ENCODE results near the gene GRAP2.

GRAP2 gene

GRCh38 chr22:39994041-39994565 lies 93.2 kb downstream of the GRAP2 start:
- DNase-seq (ENCODE audit: low spot score) = no peak

- DNase-seq (ENCODE audit: low spot score) = no peak
These were observed 93.9 kb downstream of the GRAP2 start, which contains the start of gene FAM83F for GRCh38 chr22:39994566-39995392. Gene FAM83F (plus strand): TSS chr22:39994954. CDS start chr22:39995043, 89 bp downstream.

- DNase-seq (ENCODE audit: low spot score) = no peak
These were observed 94.7 kb downstream of the GRAP2 start for GRCh38 chr22:39995393-39996252.

- no peak for DNase-seq (ENCODE audit: low spot score)
These were observed 95.8 kb downstream of the GRAP2 start for GRCh38 chr22:39996732-39997131.

- DNase-seq (ENCODE audit: low spot score) = no peak
These were observed 96.5 kb downstream of the GRAP2 start for GRCh38 chr22:39997421-39997820.

GRCh38 chr22:39997939-39998726 lies 97.2 kb downstream of the GRAP2 start:
- DNase-seq (ENCODE audit: low spot score) = no peak

GRCh38 chr22:39999144-39999757 lies 98.4 kb downstream of the GRAP2 start:
- DNase-seq (ENCODE audit: low spot score) = no peak

- DNase-seq (ENCODE audit: low spot score) = no peak
These were observed 99.3 kb downstream of the GRAP2 start for GRCh38 chr22:40000171-40000570.

- no peak for DNase-seq (ENCODE audit: low spot score)
These were observed 100.2 kb downstream of the GRAP2 start for GRCh38 chr22:40001106-40001505.

- DNase-seq (ENCODE audit: low spot score) = no peak
These were observed 101.1 kb downstream of the GRAP2 start for GRCh38 chr22:40001800-40002577.

GRCh38 chr22:40002935-40003715 lies 102.2 kb downstream of the GRAP2 start:
- no peak for DNase-seq (ENCODE audit: low spot score)

- no peak for DNase-seq (ENCODE audit: low spot score)
These were observed 104.0 kb downstream of the GRAP2 start for GRCh38 chr22:40004836-40005235.

GRCh38 chr22:40006641-40007040 lies 105.8 kb downstream of the GRAP2 start:
- no peak for DNase-seq (ENCODE audit: low spot score)

- no peak for DNase-seq (ENCODE audit: low spot score)
These were observed 107.2 kb downstream of the GRAP2 start for GRCh38 chr22:40007853-40008710.

- DNase-seq (ENCODE audit: low spot score) = no peak
These were observed 107.9 kb downstream of the GRAP2 start for GRCh38 chr22:40008726-40009291.

- no peak for DNase-seq (ENCODE audit: low spot score)
These were observed 108.4 kb downstream of the GRAP2 start for GRCh38 chr22:40009292-40009774.

GRCh38 chr22:40009951-40010671 lies 109.2 kb downstream of the GRAP2 start:
- peak; percentile 11 for DNase-seq (ENCODE audit: low spot score)

- no peak for DNase-seq (ENCODE audit: low spot score)
These were observed 109.9 kb downstream of the GRAP2 start for GRCh38 chr22:40010746-40011145.
